ENCODE measurements around the gene OR5B17.
"Not testable (repeated sequence)": the region's sequence is repeated elsewhere in the genome, so short reads cannot be mapped to it uniquely, and the experiment has no call there.

The OR5B17 gene

GRCh38 chr11:58358969-58359368 is at the start of gene OR5B17:
Gene OR5B17 (minus strand): TSS chr11:58359069. CDS start chr11:58359069, 0 bp downstream.
- DNase-seq (ENCODE audit: low read depth), result no peak

- DNase-seq (ENCODE audit: low read depth), result no peak
Measured at GRCh38 chr11:58406774-58407173, 47.9 kb upstream of the OR5B17 start, which contains the start of gene OR5B3. Gene OR5B3 (minus strand): TSS chr11:58406874. CDS start chr11:58403409, 3,465 bp downstream.

GRCh38 chr11:58399622-58400021 is 40.8 kb upstream of the OR5B17 start:
- DNase-seq (ENCODE audit: low read depth), result not testable (repeated sequence)

- DNase-seq (ENCODE audit: low read depth), result no peak
Measured at GRCh38 chr11:58395581-58395980, 36.7 kb upstream of the OR5B17 start.

- no peak for DNase-seq (ENCODE audit: low read depth)
Measured at GRCh38 chr11:58394195-58394594, 35.3 kb upstream of the OR5B17 start.

GRCh38 chr11:58392746-58393145 is 33.9 kb upstream of the OR5B17 start:
- DNase-seq (ENCODE audit: low read depth), result no peak

- DNase-seq (ENCODE audit: low read depth), result no peak
Measured at GRCh38 chr11:58391879-58392278, 33.0 kb upstream of the OR5B17 start.

- DNase-seq (ENCODE audit: low read depth), result no peak
Measured at GRCh38 chr11:58390551-58391063, 31.7 kb upstream of the OR5B17 start.

GRCh38 chr11:58354727-58355126 is 4.1 kb downstream of the OR5B17 start:
- DNase-seq (ENCODE audit: low read depth), result no peak

- no peak for DNase-seq (ENCODE audit: low read depth)
Measured at GRCh38 chr11:58345204-58345603, 13.7 kb downstream of the OR5B17 start.

- no peak for DNase-seq (ENCODE audit: low read depth)
Measured at GRCh38 chr11:58334708-58335107, 24.2 kb downstream of the OR5B17 start.

GRCh38 chr11:58330861-58331260 is 28.0 kb downstream of the OR5B17 start:
- no peak for DNase-seq (ENCODE audit: low read depth)

- no peak for DNase-seq (ENCODE audit: low read depth)
Measured at GRCh38 chr11:58318532-58318931, 40.3 kb downstream of the OR5B17 start.

- DNase-seq (ENCODE audit: low read depth), result no peak
Measured at GRCh38 chr11:58316142-58316541, 42.7 kb downstream of the OR5B17 start.
